Panc1 (cell line): ENCODE results near the gene CSF1R.

Source experiments
- POLR2AphosphoS5 ChIP-seq: IDR thresholded peaks from 2 replicates; pipeline ENCODE4 v1.6.1; 2012; ENCODE audit warnings: mild to moderate bottlenecking, low read depth, low read length, moderate library complexity
- REST ChIP-seq, 2 experiments: IDR thresholded peaks; 2 replicates each; pipeline ENCODE4 v1.6.1; 2011 to 2012; ENCODE audit warnings: low read depth in 2 of 2, control low read depth in 1 of 2, low read length in 1 of 2, mild to moderate bottlenecking in 1 of 2, moderate library complexity in 1 of 2; ENCODE audit not compliant: insufficient read depth in 1 of 2
- SIN3A ChIP-seq: IDR thresholded peaks from 2 replicates; pipeline ENCODE4 v1.6.1; 2012; ENCODE audit warnings: low read depth, mild to moderate bottlenecking, low read length, moderate library complexity, borderline replicate concordance; ENCODE audit not compliant: insufficient read depth
- TF ChIP-seq, protein P1 (sequence below): fragments of 450-650 bp; IDR thresholded peaks from 2 replicates; pipeline ENCODE4 v1.5.1; 2017; ENCODE audit warnings: mild to moderate bottlenecking

DNA sequence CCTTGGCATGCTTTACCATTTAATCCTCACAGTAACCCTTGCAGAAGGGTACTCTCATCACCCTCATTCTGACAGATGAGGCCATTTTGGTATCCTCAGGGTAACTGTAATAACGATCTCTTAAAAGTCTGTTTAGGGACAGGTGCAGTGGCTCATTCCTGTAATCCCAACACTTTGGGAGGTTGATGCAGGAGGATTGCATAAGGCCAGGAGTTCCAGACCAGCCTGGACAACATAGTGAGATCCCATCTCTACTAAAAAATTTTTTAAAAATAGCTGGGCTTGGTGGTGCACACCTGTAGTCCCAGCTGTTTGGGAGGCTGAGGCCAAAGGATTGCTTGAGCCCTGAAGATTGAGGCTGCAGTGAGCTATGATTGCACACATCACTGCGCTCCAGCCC lies 31.8 kb downstream of the CSF1R start:
- no peak; the same call in 1 of the 2 replicates for TF ChIP-seq POLR2AphosphoS5
- TF ChIP-seq, protein P1, sequence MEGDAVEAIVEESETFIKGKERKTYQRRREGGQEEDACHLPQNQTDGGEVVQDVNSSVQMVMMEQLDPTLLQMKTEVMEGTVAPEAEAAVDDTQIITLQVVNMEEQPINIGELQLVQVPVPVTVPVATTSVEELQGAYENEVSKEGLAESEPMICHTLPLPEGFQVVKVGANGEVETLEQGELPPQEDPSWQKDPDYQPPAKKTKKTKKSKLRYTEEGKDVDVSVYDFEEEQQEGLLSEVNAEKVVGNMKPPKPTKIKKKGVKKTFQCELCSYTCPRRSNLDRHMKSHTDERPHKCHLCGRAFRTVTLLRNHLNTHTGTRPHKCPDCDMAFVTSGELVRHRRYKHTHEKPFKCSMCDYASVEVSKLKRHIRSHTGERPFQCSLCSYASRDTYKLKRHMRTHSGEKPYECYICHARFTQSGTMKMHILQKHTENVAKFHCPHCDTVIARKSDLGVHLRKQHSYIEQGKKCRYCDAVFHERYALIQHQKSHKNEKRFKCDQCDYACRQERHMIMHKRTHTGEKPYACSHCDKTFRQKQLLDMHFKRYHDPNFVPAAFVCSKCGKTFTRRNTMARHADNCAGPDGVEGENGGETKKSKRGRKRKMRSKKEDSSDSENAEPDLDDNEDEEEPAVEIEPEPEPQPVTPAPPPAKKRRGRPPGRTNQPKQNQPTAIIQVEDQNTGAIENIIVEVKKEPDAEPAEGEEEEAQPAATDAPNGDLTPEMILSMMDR = no peak
- TF ChIP-seq SIN3A = no peak
- TF ChIP-seq REST (IDR thresholded peaks at IDR 0.05; ENCODE audit: insufficient read depth in 1 of 2, low read depth in 2 of 2, low read length in 1 of 2) = no peak
